ENCODE data around the gene DPCD.

The DPCD gene

DNA sequence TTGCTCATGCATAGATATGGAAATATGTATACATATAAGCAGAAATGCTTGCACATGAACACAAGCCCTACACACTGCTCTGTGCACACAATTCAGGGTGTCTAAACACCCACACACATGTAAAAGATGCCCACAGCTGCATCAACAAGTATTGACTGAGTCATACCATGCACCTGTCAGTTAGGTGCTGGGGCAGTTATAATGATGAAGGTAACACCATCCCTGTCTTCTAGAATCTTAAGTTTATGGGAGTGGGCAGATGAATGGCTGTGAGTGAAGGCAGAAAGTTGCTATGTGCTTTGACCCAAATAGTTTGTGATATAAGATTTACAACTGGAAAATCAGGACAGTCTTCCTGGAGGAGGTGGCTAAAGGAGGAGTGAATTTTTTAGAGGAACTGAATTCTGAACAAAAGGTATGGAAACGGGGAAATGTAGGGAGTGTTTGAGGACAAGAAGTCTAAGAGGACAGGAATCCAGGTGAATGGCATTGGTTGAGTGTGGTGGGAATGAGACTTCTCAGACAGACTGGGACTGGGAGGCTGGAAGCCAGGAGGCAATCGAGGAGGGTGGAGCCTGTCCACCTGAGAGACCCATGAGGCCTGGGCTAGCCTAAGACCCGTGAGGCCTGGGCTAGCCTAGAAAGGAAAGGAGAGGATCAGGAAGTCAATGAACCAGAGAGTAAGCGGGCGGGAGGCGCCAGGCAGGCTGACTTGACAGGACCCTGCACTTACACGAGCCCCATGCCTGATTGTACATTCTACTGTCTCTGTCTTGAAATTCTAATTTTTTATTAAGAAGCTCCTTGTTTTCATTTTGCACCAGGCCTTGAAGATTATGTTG, 20.7 kb upstream of the DPCD start:
- DNase-seq (ENCODE audit: low read depth, low spot score), result no peak

DNA sequence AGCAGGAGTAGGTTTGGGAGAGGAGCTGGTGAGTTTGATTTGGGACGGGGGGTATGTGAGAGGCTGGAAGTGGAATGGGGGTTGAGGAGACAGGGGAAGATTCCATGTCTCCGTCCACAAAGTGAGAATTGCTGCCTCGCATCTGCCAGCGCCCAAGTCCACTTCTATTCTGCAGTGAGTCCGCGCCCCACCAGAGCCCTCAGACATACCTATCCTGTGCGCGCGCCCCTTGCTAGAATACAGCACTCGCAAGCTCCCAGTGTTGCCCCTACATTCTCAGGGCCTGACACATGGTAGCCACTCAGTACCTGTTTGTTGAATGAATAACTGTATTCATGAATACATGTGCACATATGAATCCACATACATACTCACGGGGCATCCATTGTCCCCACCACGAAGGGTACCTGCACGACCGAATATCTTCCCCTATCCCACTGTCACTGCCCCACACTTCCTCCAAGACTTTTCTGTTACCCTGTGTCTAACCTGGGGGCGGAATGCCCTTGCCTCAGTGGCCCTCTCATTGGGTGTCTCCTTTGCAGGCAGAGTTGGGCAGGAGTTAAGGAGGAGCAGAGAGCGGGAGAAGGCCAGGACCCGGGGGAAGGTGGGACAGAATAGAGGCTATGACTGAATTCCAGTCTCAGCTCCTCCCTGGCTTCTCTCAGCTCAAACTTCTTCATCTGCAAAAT, 19.9 kb upstream of the DPCD start:
- DNase-seq (ENCODE audit: low read depth, low spot score), result no peak

DNA sequence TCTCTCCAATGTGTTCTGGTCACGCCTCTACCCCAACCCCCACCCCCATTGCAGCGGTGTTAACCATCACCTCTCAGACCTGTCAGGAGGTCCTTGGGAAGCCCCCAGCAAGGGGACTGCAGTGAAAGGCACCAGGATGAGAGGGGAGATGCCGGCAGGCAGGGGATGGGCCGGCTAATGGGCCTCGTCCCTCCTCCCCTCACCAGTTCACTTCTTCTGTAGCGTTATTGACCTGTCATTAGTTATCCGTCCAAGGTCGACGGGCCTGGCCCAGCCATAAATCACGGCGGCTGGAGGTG, 18.8 kb upstream of the DPCD start:
- no peak for DNase-seq (ENCODE audit: low read depth, low spot score)

DNA sequence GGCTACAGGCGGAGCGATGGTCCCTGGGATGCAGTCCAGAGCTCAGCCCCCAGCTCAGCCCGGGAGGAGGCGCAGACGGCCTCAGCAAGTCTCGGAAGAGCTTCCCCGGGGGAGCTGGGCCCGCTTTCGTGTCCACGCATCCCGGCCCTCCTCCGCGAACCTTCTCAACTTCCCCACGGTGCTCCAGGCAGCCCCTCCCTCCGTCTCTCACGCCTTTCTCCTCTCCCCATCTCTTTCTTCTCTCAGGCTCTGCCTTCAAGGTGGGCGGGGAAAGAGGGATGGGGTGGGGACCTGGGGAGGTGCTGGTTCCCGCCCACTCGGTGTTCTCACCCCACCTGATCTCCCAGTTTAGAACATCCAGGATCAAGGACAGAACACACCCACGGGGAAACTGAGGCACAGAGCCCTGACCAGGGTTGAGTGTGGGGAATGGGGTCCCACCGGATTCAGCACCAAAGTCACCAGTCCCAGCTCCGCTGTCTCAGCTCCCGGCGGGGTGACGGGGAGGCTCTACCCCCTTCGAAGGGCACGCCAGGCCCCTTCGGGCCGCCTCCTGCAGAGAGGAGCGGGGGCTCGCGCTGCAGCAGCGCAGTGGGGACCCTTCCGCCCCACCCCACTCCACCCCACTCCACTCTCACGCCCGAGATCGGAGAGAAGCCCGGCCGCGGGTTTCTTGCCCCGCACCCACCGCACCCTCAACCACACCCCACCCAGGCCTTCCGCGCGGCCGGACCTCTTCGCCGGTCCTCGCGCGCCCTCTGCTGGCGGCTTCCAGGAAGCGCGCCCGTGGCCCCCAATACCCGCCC, 18.3 kb upstream of the DPCD start:
- DNase-seq (ENCODE audit: low read depth, low spot score), result no peak

DNA sequence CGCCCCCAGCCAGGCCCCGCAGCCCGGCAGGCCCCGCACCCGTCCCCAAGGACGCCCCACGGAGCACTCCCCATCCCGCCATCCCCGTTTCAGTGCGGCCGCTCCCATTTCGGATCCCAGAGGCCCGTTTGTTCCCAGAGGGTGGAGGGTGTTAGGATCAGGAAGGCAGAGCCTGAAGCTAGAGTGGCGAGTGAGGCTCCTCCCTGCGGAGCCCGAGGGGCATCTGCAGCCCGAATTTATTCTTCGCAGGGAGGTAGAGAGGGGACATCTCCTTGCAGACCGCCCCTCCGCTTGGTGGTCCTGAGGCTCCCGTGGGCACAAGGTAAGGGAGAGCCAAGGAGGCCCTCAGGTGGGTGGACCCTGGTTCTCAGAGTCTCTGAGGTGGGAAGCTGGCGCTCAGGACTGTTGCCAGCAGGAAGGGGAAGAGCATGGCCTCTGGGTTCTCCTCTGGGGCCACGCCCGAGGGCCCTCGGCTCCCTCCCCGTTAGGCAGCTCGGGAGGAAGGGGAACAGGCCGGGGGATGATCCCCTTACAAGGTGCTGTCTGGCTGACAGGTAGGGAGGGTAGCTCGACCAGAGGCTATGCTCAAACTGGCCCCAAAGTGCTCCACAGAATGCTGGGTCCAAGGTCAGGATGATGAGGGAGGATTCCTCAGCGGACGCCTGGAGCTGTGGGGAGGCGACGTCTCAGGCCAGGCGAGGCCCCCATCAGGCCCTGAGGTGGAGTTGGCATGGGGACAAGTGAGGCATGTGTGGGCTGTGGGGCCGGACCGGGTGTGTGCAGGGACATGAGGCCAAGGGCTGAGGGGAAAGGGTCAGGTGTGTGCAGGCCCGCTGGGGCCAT, 17.5 kb upstream of the DPCD start:
- no peak for DNase-seq (ENCODE audit: low read depth, low spot score)

DNA sequence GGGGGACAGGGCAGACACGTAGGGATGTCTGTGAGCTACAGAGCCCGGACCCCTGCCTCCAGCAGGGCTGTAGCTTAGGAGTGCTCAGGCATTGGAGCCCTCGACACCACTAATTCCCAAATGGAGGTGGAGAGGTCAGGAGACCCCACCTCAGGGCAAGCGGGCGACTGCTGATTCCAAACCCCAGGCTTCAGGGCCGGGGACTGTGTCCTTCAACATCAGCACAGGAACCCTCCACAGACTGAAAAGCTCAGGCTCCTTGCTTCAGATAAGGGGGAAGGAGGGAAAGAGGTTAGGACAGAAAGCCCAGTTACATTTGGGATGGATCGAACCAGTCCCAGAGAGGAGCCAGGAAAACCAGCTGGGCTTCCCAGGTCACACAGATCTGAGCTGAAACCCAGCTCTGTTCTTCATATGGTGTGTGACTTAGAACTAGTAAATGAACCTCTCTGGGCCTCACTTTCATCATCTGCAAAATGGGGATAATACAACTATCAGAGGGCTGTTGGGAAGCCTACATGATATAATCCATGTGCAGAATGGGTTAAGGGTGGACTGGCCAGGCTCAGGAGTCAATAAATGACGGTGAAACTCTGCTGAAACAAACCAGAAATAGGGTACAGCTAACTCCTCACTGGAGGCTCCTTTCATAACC, 16.7 kb upstream of the DPCD start:
- DNase-seq (ENCODE audit: low read depth, low spot score), result no peak

DNA sequence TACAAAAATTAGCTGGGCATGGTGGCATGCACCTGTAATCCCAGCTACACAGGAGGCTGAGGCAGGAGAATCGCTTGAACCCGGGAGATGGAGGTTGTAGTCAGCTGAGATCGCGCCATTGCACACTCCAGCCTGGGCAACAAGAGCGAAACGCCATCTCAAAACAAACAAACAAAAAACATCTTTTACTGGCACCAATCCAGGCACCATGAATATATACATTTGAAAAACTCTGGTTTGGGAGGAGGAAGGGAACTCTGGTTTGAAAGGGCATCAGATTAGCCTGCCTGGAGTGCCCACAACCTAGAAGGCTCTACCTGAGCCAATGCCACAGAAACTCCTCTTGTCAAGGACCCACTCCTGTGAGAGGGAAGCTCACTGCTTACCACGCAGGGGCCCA, 16.0 kb upstream of the DPCD start:
- DNase-seq (ENCODE audit: low read depth, low spot score), result no peak

DNA sequence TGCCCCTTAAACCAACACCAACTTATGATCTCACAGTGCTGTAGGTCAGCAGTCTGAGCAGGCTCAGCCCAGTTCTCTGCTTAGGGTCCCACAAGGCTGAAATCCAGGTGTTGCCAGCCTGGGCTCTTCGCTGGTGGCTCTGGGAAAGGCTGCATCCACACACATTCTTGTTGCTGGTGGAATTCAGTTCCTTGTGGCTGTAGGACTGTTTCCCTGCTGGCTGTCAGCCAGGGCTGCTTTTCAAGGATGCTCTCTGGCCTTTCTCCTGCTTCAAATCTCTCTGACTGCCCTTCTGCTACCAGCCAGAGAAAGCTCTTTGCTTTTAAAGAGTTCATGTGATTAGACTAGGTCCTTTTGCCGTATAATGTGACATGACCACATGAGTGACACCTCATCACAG, 15.3 kb upstream of the DPCD start:
- DNase-seq (ENCODE audit: low read depth, low spot score), result no peak

DNA sequence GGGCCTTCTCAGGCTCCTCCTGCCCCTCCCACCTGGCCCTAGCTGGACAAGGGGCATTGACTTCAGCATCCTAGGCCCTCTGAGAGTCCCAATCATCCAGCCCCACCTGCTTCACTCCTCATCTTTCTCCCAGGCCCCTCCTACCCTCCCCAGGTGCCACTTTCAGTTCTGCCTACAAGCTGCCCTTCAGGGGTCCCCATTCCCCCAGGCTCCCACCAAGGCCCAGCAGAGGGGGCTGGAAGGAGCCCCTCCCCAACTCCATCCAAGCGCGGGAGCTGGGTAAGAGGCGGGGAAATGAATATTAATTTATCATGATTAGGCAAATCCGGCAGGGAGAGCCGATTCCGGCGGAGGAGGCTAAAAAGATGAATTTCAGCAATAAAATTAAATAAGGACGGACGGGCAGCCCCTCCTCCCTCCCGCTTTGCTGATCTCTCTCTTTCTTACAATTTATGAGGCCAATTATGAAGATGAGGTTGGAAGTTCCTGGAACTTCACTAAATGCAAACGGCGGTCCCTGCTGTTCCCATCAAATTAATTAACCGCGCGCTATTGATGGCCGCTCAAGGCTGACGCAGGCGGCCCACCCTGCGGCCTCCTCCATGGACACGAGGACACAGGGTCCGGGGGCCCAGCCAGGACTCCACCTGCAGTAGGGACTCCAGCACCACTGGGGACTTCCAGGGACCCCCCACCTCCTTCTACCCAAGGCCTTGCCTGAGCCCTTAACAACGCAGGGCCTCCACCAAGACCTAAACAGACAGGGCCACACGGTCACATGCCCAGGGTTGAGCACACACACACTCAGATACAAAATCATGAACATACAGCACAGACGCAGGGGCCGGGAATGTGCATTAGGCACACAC, 14.0 kb upstream of the DPCD start:
- DNase-seq (ENCODE audit: low read depth, low spot score), result no peak

DNA sequence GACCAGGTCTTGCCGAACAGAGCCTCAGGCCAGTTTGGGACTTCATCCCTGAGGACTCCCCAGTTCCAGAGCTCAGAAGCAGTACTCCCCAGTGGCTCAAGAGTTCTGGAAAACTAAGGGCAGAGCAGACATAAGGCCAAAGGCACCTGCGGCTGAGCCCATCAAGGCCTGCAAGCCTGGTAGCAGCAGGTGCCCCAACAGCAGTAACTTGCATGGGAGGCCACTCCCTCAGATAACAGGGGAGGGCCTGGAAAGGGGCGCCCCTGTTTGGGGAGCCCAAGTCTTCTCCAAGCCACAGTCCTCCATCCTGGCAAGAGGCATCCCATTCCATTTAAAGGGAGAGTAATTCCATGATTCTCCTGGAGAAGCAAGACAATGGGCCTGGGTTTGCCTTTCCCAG, 13.0 kb upstream of the DPCD start:
- no peak for DNase-seq (ENCODE audit: low read depth, low spot score)

DNA sequence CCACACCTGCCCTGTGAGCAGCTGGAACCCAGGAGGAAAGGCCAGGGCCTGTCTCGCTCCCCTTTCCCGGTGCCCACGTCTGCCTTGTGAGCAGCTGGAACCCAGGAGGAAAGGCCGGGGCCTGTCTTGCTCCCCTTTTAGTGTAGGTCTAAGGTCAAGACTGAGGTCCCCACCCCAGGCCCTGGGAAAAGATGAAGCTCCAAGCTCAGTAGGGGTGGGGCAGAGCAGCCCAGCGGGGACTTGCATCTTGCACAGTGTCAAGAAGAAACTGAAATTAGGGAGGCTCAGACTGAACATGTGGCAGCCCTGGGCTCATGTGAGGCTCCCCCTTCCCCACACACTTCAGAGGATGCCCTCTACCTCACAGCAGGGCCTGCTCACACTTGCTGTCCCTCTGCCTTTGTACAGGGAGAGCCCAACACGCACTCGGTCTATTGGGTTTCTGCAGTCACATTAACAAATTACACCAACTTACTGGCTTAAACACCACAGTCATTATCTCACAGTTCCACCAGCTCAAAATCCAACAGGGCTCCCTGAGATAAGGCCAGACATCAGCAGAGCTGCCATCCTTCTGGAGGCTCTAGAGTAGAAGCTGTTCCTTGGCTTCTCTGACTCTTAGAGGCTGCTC, 12.4 kb upstream of the DPCD start:
- no peak for DNase-seq (ENCODE audit: low read depth, low spot score)

DNA sequence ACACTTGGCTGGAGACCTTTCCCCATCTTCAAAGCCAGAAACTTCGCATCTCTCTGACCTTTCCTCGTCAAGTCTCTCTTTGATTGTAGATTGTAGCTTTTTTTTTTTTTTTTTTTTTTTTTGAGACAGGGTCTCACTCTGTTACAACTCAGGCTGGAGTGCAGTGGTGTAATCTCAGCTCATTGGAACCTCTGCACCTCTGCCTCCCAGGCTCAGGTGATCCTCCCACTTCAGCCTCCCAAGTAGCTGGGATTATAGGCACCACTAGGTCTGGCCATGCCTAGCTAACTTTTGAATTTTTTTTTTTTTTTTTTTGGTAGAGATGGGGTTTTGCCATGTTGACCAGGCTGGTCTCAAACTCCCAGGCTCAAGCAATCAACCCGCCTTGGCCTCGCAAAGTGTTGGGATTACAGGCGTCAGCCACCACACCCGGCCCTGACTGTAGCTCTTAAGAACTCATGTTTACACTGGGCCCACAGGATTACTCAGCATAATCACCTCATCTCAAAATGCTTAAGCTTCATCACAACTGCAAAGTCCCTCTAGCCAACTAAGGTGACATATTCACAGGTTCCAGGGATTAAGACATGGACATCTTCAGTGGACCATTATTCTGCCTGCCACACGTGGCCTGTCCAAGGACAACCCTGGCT, 11.8 kb upstream of the DPCD start:
- no peak for DNase-seq (ENCODE audit: low read depth, low spot score)

DNA sequence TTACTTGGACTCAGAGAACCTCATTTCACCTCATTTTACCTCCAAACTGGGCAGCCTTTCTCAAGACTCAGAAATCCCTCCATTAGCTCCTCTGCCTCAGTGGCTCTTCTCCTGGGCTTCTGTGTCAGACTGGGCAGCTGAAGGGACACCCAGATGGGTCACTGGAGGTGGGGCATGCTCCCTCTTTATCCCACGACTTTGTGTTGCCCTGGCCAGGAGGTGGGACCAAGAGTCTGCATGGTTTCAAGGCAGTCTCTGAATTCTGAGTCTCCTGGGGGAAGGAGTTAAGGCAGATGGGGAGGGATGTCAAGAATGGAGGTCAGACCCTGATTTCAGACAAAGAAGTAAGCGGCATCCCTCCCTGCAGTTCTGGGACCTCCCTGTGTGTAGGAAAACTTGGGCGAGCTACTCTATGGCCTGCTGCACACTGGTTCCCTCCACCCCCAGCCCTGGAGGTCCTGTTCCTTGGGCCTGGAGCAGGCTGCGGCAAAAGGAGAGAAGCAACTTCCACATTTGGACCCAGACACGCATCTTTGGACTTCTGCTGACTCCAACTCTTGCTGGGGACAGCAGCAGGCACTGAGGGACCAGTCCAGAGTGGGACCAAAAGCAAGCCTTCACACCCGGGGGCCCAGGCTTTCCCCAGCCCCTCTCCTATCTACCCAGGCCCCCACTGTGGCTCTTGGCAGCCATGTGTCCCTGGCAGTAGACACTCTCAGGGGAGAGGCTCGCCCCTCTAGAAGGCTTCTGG, 10.8 kb upstream of the DPCD start:
- DNase-seq (ENCODE audit: low read depth, low spot score), result no peak

DNA sequence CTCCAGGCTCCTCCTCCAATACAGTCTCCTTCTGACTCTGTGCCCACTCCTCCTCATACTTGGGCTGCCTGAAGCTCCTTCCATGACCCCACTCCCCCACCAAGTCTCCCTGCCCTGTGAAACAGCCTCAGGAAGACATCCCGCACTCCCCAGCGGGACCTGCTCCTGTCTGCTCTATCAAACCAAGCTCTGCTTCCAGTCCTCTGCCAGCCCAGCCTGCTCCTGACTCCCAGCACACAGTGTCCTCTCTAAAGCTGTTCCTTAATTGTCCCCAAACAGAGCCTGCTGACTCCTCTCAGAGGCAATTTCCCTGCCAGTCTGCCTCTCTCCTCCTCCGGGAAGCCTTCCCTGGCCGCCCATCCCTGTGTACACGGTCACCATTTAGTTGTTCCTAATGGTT, 9.9 kb upstream of the DPCD start:
- DNase-seq (ENCODE audit: low read depth, low spot score), result no peak

DNA sequence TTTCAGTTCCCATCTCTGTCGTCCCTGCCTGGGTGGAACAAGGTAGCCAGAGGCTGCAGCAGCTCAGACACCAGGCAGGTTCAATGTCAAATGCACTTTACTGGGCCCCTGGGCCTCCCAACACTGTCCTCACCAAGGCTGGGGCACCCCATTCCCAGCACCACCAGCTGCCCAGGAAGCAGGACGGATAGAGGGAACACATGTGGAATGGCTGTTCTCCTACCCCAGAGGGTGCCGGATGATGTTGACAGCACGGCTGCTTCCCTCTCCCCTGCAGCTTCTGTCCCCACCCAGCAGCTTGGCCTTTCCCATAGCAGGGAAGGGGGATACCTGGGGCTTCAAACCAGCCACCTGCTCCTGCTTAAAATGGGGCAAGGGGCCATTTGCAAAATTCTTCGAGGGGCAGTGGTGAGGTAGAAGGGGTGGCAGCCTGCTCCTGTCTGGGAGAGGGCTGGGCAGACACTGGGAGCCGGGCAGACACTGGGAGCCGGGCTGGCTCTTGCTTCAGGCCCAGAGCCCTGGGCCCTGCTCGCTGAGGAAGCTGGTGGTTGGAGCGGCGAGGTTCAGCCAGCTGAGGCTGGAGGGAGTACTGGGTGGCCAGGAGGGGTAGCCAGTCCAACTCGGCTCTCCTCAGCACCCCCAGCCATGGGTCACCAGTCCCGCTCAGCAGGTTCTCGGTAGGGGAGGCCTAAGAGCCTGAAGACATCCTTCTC, 9.2 kb upstream of the DPCD start:
- DNase-seq (ENCODE audit: low read depth, low spot score), result no peak

DNA sequence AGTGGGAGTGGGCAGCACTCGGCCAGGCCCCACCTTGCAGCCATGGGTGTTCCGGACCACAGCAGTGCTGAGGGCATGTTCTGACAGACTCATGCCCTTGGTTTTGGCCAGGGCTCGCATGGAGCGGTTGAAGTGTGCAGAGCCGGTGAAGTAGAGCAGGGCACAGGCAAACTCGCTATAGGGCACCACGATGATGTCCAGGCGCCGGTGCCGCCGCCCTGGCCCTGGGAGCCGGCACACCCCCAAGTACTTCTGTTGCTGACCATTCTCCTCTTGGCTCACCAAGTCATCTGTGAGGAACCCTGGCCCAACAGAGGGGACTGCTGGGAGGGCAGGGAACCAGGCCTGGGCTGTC, 8.6 kb upstream of the DPCD start:
- DNase-seq (ENCODE audit: low read depth, low spot score), result no peak

DNA sequence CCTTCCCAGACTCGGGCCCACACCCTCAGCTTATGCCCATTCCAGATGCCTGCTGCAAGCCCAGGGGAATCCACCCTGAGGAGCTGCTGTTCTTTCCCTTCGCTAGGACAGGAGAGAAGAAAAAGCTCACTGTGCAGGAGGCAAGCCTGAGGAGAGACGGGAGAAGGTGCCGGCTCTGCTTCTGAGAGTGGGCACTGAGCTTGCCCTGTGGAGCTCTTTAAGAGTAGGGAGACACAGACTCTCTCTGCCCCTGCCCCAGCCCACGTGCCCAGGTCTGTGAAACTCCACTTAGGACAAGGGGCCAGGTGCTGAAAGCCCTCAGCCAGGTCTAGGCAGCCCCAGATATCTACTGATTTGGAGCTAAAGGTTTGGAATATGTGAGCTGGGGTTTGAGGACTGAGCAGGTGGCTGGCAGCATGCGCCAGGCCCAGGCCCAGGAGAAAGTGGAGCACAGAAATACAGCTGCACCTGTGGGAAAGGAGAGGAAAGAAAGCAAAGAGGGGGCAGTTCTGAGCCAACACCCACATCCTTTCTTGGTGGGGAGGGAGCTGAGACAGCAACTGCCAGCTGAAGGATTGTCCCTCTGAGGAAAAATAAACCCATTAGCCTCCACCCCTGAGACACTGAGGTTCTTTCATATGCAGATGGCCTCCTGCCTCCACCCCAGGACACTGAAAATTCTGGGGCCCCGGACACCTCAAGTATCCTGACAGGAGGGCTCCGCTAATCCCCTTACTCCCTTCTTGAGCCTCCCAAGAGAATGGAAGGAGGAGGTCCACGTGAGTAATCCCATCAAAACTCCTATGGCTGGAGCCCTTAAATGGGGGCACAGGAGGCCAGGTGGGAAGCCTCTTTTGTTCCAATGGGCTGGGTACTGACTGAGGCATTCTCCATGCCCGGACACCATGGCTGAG, 7.4 kb upstream of the DPCD start:
- no peak for DNase-seq (ENCODE audit: low read depth, low spot score)

All from iPS DF 19.7 (cell line).